ENCODE results near the gene KIAA0586.

The KIAA0586 gene

GRCh38 chr14:58535044-58535443 is 107.5 kb downstream of the KIAA0586 start:
- DNase-seq: peak; percentile 7

GRCh38 chr14:58537004-58537403 is 109.5 kb downstream of the KIAA0586 start:
- no peak for DNase-seq
- in situ Hi-C loops (cut with MboI; ENCODE audit: low pct_unique_long_range_greater_than_20kb, low sequenced_read_pairs): no loop called here

More at GRCh38 chr14:58535044-58535443, 107.5 kb downstream of the KIAA0586 start:
- in situ Hi-C loops (cut with MboI; ENCODE audit: low pct_unique_long_range_greater_than_20kb, low sequenced_read_pairs): no loop called here

- DNase-seq: no peak
- in situ Hi-C loops (cut with MboI; ENCODE audit: low pct_unique_long_range_greater_than_20kb, low sequenced_read_pairs): no loop called here
These were observed 113.5 kb downstream of the KIAA0586 start for GRCh38 chr14:58540749-58541632.

GRCh38 chr14:58541633-58542022 is 114.1 kb downstream of the KIAA0586 start:
- in situ Hi-C loops (cut with MboI; ENCODE audit: low pct_unique_long_range_greater_than_20kb, low sequenced_read_pairs): no loop called here
- DNase-seq: no peak

GRCh38 chr14:58543253-58543652 is 115.7 kb downstream of the KIAA0586 start:
- in situ Hi-C loops (cut with MboI; ENCODE audit: low pct_unique_long_range_greater_than_20kb, low sequenced_read_pairs): no loop called here
- DNase-seq: no peak

- no peak for DNase-seq
- in situ Hi-C loops (cut with MboI; ENCODE audit: low pct_unique_long_range_greater_than_20kb, low sequenced_read_pairs): no loop called here
These were observed 120.1 kb downstream of the KIAA0586 start for GRCh38 chr14:58547649-58548048.

- DNase-seq: no peak
- in situ Hi-C loops (cut with MboI; ENCODE audit: low pct_unique_long_range_greater_than_20kb, low sequenced_read_pairs): no loop called here
These were observed 121.7 kb downstream of the KIAA0586 start for GRCh38 chr14:58549105-58549757.

- DNase-seq: no peak
- in situ Hi-C loops (cut with MboI; ENCODE audit: low pct_unique_long_range_greater_than_20kb, low sequenced_read_pairs): no loop called here
These were observed 126.4 kb downstream of the KIAA0586 start for GRCh38 chr14:58553959-58554358.

GRCh38 chr14:58555647-58556046 is 128.1 kb downstream of the KIAA0586 start:
- in situ Hi-C loops (cut with MboI; ENCODE audit: low pct_unique_long_range_greater_than_20kb, low sequenced_read_pairs): no loop called here
- DNase-seq: no peak

- in situ Hi-C loops (cut with MboI; ENCODE audit: low pct_unique_long_range_greater_than_20kb, low sequenced_read_pairs): no loop called here
- DNase-seq: no peak
These were observed 129.7 kb downstream of the KIAA0586 start for GRCh38 chr14:58557242-58557641.

GRCh38 chr14:58560208-58560607 is 132.7 kb downstream of the KIAA0586 start:
- no peak for DNase-seq
- in situ Hi-C loops (cut with MboI; ENCODE audit: low pct_unique_long_range_greater_than_20kb, low sequenced_read_pairs): no loop called here

- in situ Hi-C loops (cut with MboI; ENCODE audit: low pct_unique_long_range_greater_than_20kb, low sequenced_read_pairs): no loop called here
- DNase-seq: no peak
These were observed 134.6 kb downstream of the KIAA0586 start for GRCh38 chr14:58562141-58562540.

- in situ Hi-C loops (cut with MboI; ENCODE audit: low pct_unique_long_range_greater_than_20kb, low sequenced_read_pairs): no loop called here
- no peak for DNase-seq
These were observed 136.5 kb downstream of the KIAA0586 start for GRCh38 chr14:58563978-58564377.

GRCh38 chr14:58565832-58566231 is 138.3 kb downstream of the KIAA0586 start:
- in situ Hi-C loops (cut with MboI; ENCODE audit: low pct_unique_long_range_greater_than_20kb, low sequenced_read_pairs): no loop called here
- DNase-seq: no peak

GRCh38 chr14:58566979-58567378 is 139.5 kb downstream of the KIAA0586 start:
- DNase-seq: no peak
- in situ Hi-C loops (cut with MboI; ENCODE audit: low pct_unique_long_range_greater_than_20kb, low sequenced_read_pairs): no loop called here

GRCh38 chr14:58568322-58568721 is 140.8 kb downstream of the KIAA0586 start:
- no peak for DNase-seq
- in situ Hi-C loops (cut with MboI; ENCODE audit: low pct_unique_long_range_greater_than_20kb, low sequenced_read_pairs): no loop called here

GRCh38 chr14:58571256-58571655 is 143.7 kb downstream of the KIAA0586 start:
- no peak for DNase-seq
- in situ Hi-C loops (cut with MboI; ENCODE audit: low pct_unique_long_range_greater_than_20kb, low sequenced_read_pairs): no loop called here

GRCh38 chr14:58571769-58572472 is 144.4 kb downstream of the KIAA0586 start:
- DNase-seq: no peak
- in situ Hi-C loops (cut with MboI; ENCODE audit: low pct_unique_long_range_greater_than_20kb, low sequenced_read_pairs): no loop called here

GRCh38 chr14:58572473-58572853 is 144.9 kb downstream of the KIAA0586 start:
- no peak for DNase-seq
- in situ Hi-C loops (cut with MboI; ENCODE audit: low pct_unique_long_range_greater_than_20kb, low sequenced_read_pairs): no loop called here

GRCh38 chr14:58572863-58573262 is 145.3 kb downstream of the KIAA0586 start:
- in situ Hi-C loops (cut with MboI; ENCODE audit: low pct_unique_long_range_greater_than_20kb, low sequenced_read_pairs): no loop called here
- no peak for DNase-seq
